ENCODE measurements around the gene AQP10.
"Not testable (repeated sequence)": the region's sequence is repeated elsewhere in the genome, so short reads cannot be mapped to it uniquely, and the experiment has no call there.

The AQP10 gene

GRCh38 chr1:154320882-154321608, at the start of gene AQP10:
Gene AQP10, plus strand, starts transcription at chr1:154321093. Its CDS starts 63 bp downstream, at chr1:154321156.
- DNase-seq (ENCODE audit: low read depth in 2 of 2) = no peak

- peak; percentile 93 to 97 for DNase-seq (ENCODE audit: low read depth in 2 of 2)
Observed at GRCh38 chr1:154272217-154272998, 48.5 kb upstream of the AQP10 start, which contains the start of gene HAX1. Gene HAX1, plus strand, starts transcription at chr1:154272629. Its CDS starts 95 bp downstream, at chr1:154272724.

- no peak for DNase-seq (ENCODE audit: low read depth in 2 of 2)
Observed at GRCh38 chr1:154272999-154273563, 47.8 kb upstream of the AQP10 start.

- DNase-seq (ENCODE audit: low read depth in 2 of 2) = peak in 1 of 2 donors; percentile 27
Observed at GRCh38 chr1:154276797-154277196, 44.1 kb upstream of the AQP10 start.

GRCh38 chr1:154287591-154287990, 33.3 kb upstream of the AQP10 start:
- not testable (repeated sequence) for DNase-seq (ENCODE audit: low read depth in 2 of 2)

- no peak for DNase-seq (ENCODE audit: low read depth in 2 of 2)
Observed at GRCh38 chr1:154288661-154289060, 32.2 kb upstream of the AQP10 start.

- DNase-seq (ENCODE audit: low read depth in 2 of 2) = no peak
Observed at GRCh38 chr1:154290921-154291320, 30.0 kb upstream of the AQP10 start.

GRCh38 chr1:154295408-154296235, 25.3 kb upstream of the AQP10 start:
- DNase-seq (ENCODE audit: low read depth in 2 of 2) = no peak

GRCh38 chr1:154301582-154301981, 19.3 kb upstream of the AQP10 start:
- no peak for DNase-seq (ENCODE audit: low read depth in 2 of 2)

GRCh38 chr1:154304664-154305337, 16.1 kb upstream of the AQP10 start:
- DNase-seq (ENCODE audit: low read depth in 2 of 2) = peak; percentile 47 to 67

- DNase-seq (ENCODE audit: low read depth in 2 of 2) = no peak
Observed at GRCh38 chr1:154306151-154306550, 14.7 kb upstream of the AQP10 start.

- DNase-seq (ENCODE audit: low read depth in 2 of 2) = not testable (repeated sequence)
Observed at GRCh38 chr1:154307670-154308270, 13.1 kb upstream of the AQP10 start.

- DNase-seq (ENCODE audit: low read depth in 2 of 2) = not testable (repeated sequence)
Observed at GRCh38 chr1:154309136-154309535, 11.8 kb upstream of the AQP10 start.

- not testable (repeated sequence) for DNase-seq (ENCODE audit: low read depth in 2 of 2)
Observed at GRCh38 chr1:154312229-154313065, 8.4 kb upstream of the AQP10 start.

GRCh38 chr1:154313066-154313356, 7.9 kb upstream of the AQP10 start:
- DNase-seq (ENCODE audit: low read depth in 2 of 2) = no peak

- not testable (repeated sequence) for DNase-seq (ENCODE audit: low read depth in 2 of 2)
Observed at GRCh38 chr1:154314226-154314625, 6.7 kb upstream of the AQP10 start.

GRCh38 chr1:154316704-154317103, 4.2 kb upstream of the AQP10 start:
- no peak for DNase-seq (ENCODE audit: low read depth in 2 of 2)

GRCh38 chr1:154318386-154318785, 2.5 kb upstream of the AQP10 start:
- DNase-seq (ENCODE audit: low read depth in 2 of 2) = no peak

GRCh38 chr1:154321609-154321934, 679 bp downstream of the AQP10 start:
- DNase-seq (ENCODE audit: low read depth in 2 of 2) = not testable (repeated sequence)

GRCh38 chr1:154323493-154323892, 2.6 kb downstream of the AQP10 start:
- DNase-seq (ENCODE audit: low read depth in 2 of 2) = no peak
